Upper lobe of left lung (tissue), 6 donors: Measurements from ENCODE around the gene HGS. TPM values are rescaled to one million over a fixed set of nuclear protein-coding genes. Genes with fewer than 3 reads are reported as not detected.

Experiments
- ATAC-seq, 2 donors: fragments of 200-7000 bp; cut with Tn5 transposase; one replicate each; pipeline ENCODE4 v1.9.1; 2022; ENCODE audit warnings: mild to moderate bottlenecking in 2 of 2, moderate library complexity in 2 of 2; ENCODE audit not compliant: low FRiP score in 2 of 2
- DNase-seq, 2 donors: peaks; one replicate each; pipeline ENCODE4 v3.0.0-alpha.2; 2019 to 2020
- H3K27ac ChIP-seq, 4 donors: fragments of 200-600 bp; sonication (generic); one replicate each; pipeline ENCODE4 v1.5.1; 2016 to 2019
- H3K27me3 ChIP-seq, 4 donors: fragments of 200-600 bp; sonication (generic); one replicate each; pipeline ENCODE4 v1.5.1; 2017 to 2019
- H3K36me3 ChIP-seq, 4 donors: fragments of 200-600 bp; sonication (generic); one replicate each; pipeline ENCODE4 v1.5.1; 2016 to 2019
- H3K4me1 ChIP-seq, 4 donors: fragments of 200-600 bp; sonication (generic); one replicate each; pipeline ENCODE4 v1.5.1; 2018 to 2019
- H3K4me3 ChIP-seq, 4 donors: fragments of 200-600 bp; sonication (generic); one replicate each; pipeline ENCODE4 v1.5.1; 2017 to 2019; ENCODE audit warnings: mild to moderate bottlenecking in 2 of 4, moderate library complexity in 1 of 4
- H3K9me3 ChIP-seq, 4 donors: fragments of 200-600 bp; sonication (generic); one replicate each; pipeline ENCODE4 v1.5.1; 2018 to 2019
- CTCF ChIP-seq, 6 experiments: fragments of 450-650 bp in 4 of 6; fragments of 200-600 bp in 2 of 6; sonication (generic) in 2 of 6; IDR thresholded peaks; one replicate each; pipeline ENCODE4 v1.5.1; 2016 to 2019; ENCODE audit warnings: antibody characterized with exemption in 6 of 6
- EP300 ChIP-seq, 4 donors: sonication (generic); formaldehyde crosslinking; IDR thresholded peaks; one replicate each; pipeline ENCODE4 v1.5.1; 2017; ENCODE audit warnings: antibody characterized with exemption in 4 of 4, control low read depth in 2 of 4
- POLR2A ChIP-seq, 4 donors: fragments of 450-650 bp; IDR thresholded peaks; one replicate each; pipeline ENCODE4 v1.5.1; 2016 to 2017; ENCODE audit warnings: antibody characterized with exemption in 4 of 4, mild to moderate bottlenecking in 2 of 4
- POLR2AphosphoS5 ChIP-seq, 2 donors: sonication (generic); formaldehyde crosslinking; IDR thresholded peaks; one replicate each; pipeline ENCODE4 v1.5.1; 2017; ENCODE audit warnings: antibody characterized with exemption in 2 of 2
- WGBS, 2 donors: methylation state at CpG; one replicate each; pipeline ENCODE4 v1.1.5; 2017 to 2018; 5-methylcytosine and 5-hydroxymethylcytosine counted together
- total RNA-seq, 6 donors: library from RNA; depleted of rRNA in 4 of 6; stranded (reverse); fragments of >200 nt in 4 of 6; gene quantifications; one replicate each; pipeline versions ENCODE4 v1.1.0 to v1.2.1, GENCODE V29; 2016 to 2021
- donor health status: DM: no; HTN: no; CAD: no; lungs with moderate emphysema.
- donor health status: DM: no; HTN: yes; CAD: no; lungs with severe emphysema.

The HGS gene
- total RNA-seq, 6 donors from 2014 or later, result 74.7 to 164 (median 108) TPM

GRCh38 chr17:81659038-81659437 is 24.8 kb upstream of the HGS start:
- TF ChIP-seq POLR2AphosphoS5 (IDR thresholded peaks at IDR 0.05) (no peak), CTCF (IDR thresholded peaks at IDR 0.05) (no peak), EP300 (IDR thresholded peaks at IDR 0.05) (no peak), POLR2A (IDR thresholded peaks at IDR 0.05) (no peak)
- H3K9me3 ChIP-seq, result no peaks in the 10 kb centered on the region
- H3K27ac ChIP-seq, result peak overlapping the region in 2 of 4 donors; percentile 61 to 80
- ATAC-seq (no peak), DNase-seq (no peak)
- H3K4me3 ChIP-seq, result no peak overlapping the region
- 66 to 71% methylated on average over 5 of the region's 5 CpGs for WGBS, 2 donors
- H3K36me3 ChIP-seq, result peaks cover 0 to 2% (median 0%) of the 10 kb centered on the region in 4 donors
- no peaks in the 10 kb centered on the region for H3K27me3 ChIP-seq
- peaks cover 0 to 3% (median 0%) of the 10 kb centered on the region in 4 donors for H3K4me1 ChIP-seq

GRCh38 chr17:81660441-81660840 is 23.4 kb upstream of the HGS start:
- Histone ChIP-seq H3K9me3 (no peaks in the 10 kb centered on the region), H3K27me3 (no peaks in the 10 kb centered on the region), H3K36me3 (peaks cover 0 to 12% (median 0%) of the 10 kb centered on the region in 4 donors), H3K27ac (peak overlapping the region in 1 of 4 donors; percentile 62), H3K4me1 (peaks cover 4 to 8% (median 5%) of the 10 kb centered on the region in 4 donors), H3K4me3 (no peak overlapping the region)
- no peak for TF ChIP-seq EP300 (IDR thresholded peaks at IDR 0.05)
- TF ChIP-seq POLR2AphosphoS5 (IDR thresholded peaks at IDR 0.05), result no peak
- TF ChIP-seq POLR2A (IDR thresholded peaks at IDR 0.05), result no peak
- TF ChIP-seq CTCF (IDR thresholded peaks at IDR 0.05), result no peak
- 86 to 96% methylated on average over 9 of the region's 9 CpGs for WGBS, 2 donors
- no peak for DNase-seq
- ATAC-seq, result no peak

- Histone ChIP-seq H3K27me3 (no peaks in the 10 kb centered on the region), H3K36me3 (peaks cover 0 to 12% (median 0%) of the 10 kb centered on the region in 4 donors), H3K4me3 (no peak overlapping the region), H3K9me3 (no peaks in the 10 kb centered on the region), H3K4me1 (peaks cover 7 to 15% (median 10%) of the 10 kb centered on the region in 4 donors), H3K27ac (no peak overlapping the region)
- TF ChIP-seq CTCF (IDR thresholded peaks at IDR 0.05), result no peak
- no peak for TF ChIP-seq POLR2AphosphoS5 (IDR thresholded peaks at IDR 0.05)
- TF ChIP-seq POLR2A (IDR thresholded peaks at IDR 0.05), result no peak
- no peak for TF ChIP-seq EP300 (IDR thresholded peaks at IDR 0.05)
- 94 to 95% methylated on average over 4 of the region's 4 CpGs for WGBS, 2 donors
- no peak for ATAC-seq
- DNase-seq, result no peak
Measured at GRCh38 chr17:81662002-81662401, 21.8 kb upstream of the HGS start.

GRCh38 chr17:81664051-81664470 is 19.8 kb upstream of the HGS start:
- H3K9me3 ChIP-seq, result no peaks in the 10 kb centered on the region
- H3K4me1 ChIP-seq, result peaks cover 18 to 33% (median 20%) of the 10 kb centered on the region in 4 donors
- 78 to 95% methylated on average over 2 to 7 of the region's 7 CpGs for WGBS, 2 donors
- H3K27ac ChIP-seq, result peak overlapping the region in 1 of 4 donors; percentile 0
- peak; percentile 14 to 19 for DNase-seq
- no peak for TF ChIP-seq EP300 (IDR thresholded peaks at IDR 0.05)
- TF ChIP-seq POLR2AphosphoS5 (IDR thresholded peaks at IDR 0.05), result no peak
- no peak for TF ChIP-seq CTCF (IDR thresholded peaks at IDR 0.05)
- no peak for TF ChIP-seq POLR2A (IDR thresholded peaks at IDR 0.05)
- no peak for ATAC-seq
- H3K36me3 ChIP-seq, result peaks cover 0 to 14% (median 0%) of the 10 kb centered on the region in 4 donors
- H3K4me3 ChIP-seq, result no peak overlapping the region
- H3K27me3 ChIP-seq, result no peaks in the 10 kb centered on the region
